ENCODE measurements around the gene CIPC.

Gene CIPC

GRCh38 chr14:77124345-77125280 lies 26.6 kb downstream of the CIPC start:
- H3K27me3 ChIP-seq, result peaks cover 71% of the 10 kb centered on the region

GRCh38 chr14:77125281-77125801 lies 27.3 kb downstream of the CIPC start:
- H3K36me3 ChIP-seq, result no peaks in the 10 kb centered on the region
- H3K27me3 ChIP-seq, result peaks cover 79% of the 10 kb centered on the region
- H3K27ac ChIP-seq, result no peak overlapping the region
- no peak for TF ChIP-seq CTCF (IDR thresholded peaks at IDR 0.05)
- peaks cover 10 to 11% of the 10 kb centered on the region in 2 experiments for H3K4me1 ChIP-seq (ENCODE audit: control insufficient read depth in 1 of 2, insufficient read depth in 1 of 2, low read depth in 1 of 2, low read length in 1 of 2)
- H3K9me3 ChIP-seq, result no peaks in the 10 kb centered on the region
- H3K4me3 ChIP-seq (ENCODE audit: low read depth in 1 of 2, low read length in 1 of 2), result peak overlapping the region in 1 of 2 experiments; percentile 21

More at GRCh38 chr14:77124345-77125280, 26.6 kb downstream of the CIPC start:
- Histone ChIP-seq H3K4me3 (ENCODE audit: low read depth in 1 of 2, low read length in 1 of 2) (peak overlapping the region; percentile 12 to 21), H3K9me3 (no peaks in the 10 kb centered on the region), H3K4me1 (ENCODE audit: control insufficient read depth in 1 of 2, insufficient read depth in 1 of 2, low read depth in 1 of 2, low read length in 1 of 2) (peaks cover 10 to 11% of the 10 kb centered on the region in 2 experiments), H3K36me3 (no peaks in the 10 kb centered on the region), H3K27ac (no peak overlapping the region)
- TF ChIP-seq CTCF (IDR thresholded peaks at IDR 0.05), result peak; percentile 78

- Histone ChIP-seq H3K27me3 (peaks cover 84% of the 10 kb centered on the region), H3K36me3 (no peaks in the 10 kb centered on the region), H3K9me3 (no peaks in the 10 kb centered on the region), H3K27ac (no peak overlapping the region), H3K4me1 (ENCODE audit: control insufficient read depth in 1 of 2, insufficient read depth in 1 of 2, low read depth in 1 of 2, low read length in 1 of 2) (peaks cover 10 to 11% of the 10 kb centered on the region in 2 experiments), H3K4me3 (ENCODE audit: low read depth in 1 of 2, low read length in 1 of 2) (no peak overlapping the region)
- TF ChIP-seq CTCF (IDR thresholded peaks at IDR 0.05), result no peak
Observed at GRCh38 chr14:77125823-77126325, 27.8 kb downstream of the CIPC start.

- no peak for TF ChIP-seq CTCF (IDR thresholded peaks at IDR 0.05)
- peaks cover 90% of the 10 kb centered on the region for H3K27me3 ChIP-seq
- H3K4me1 ChIP-seq (ENCODE audit: control insufficient read depth in 1 of 2, insufficient read depth in 1 of 2, low read depth in 1 of 2, low read length in 1 of 2), result peaks cover 10 to 11% of the 10 kb centered on the region in 2 experiments
Observed at GRCh38 chr14:77126461-77126990, 28.5 kb downstream of the CIPC start.

GRCh38 chr14:77128414-77128891 lies 30.4 kb downstream of the CIPC start:
- Histone ChIP-seq H3K9me3 (no peaks in the 10 kb centered on the region), H3K36me3 (no peaks in the 10 kb centered on the region), H3K27ac (no peak overlapping the region), H3K4me3 (ENCODE audit: low read depth in 1 of 2, low read length in 1 of 2) (no peak overlapping the region), H3K4me1 (ENCODE audit: control insufficient read depth in 1 of 2, insufficient read depth in 1 of 2, low read depth in 1 of 2, low read length in 1 of 2) (peaks cover 10 to 11% of the 10 kb centered on the region in 2 experiments), H3K27me3 (peaks cover 100% of the 10 kb centered on the region)
- no peak for TF ChIP-seq CTCF (IDR thresholded peaks at IDR 0.05)

More at GRCh38 chr14:77126461-77126990, 28.5 kb downstream of the CIPC start:
- Histone ChIP-seq H3K4me3 (ENCODE audit: low read depth in 1 of 2, low read length in 1 of 2) (no peak overlapping the region), H3K9me3 (no peaks in the 10 kb centered on the region), H3K36me3 (no peaks in the 10 kb centered on the region), H3K27ac (no peak overlapping the region)
